ENCODE measurements around the gene PNPO.

- no peak for TF ChIP-seq CTCF (optimal IDR thresholded peaks at IDR 0.05 in 1 of 3, IDR thresholded peaks at IDR 0.05 in 1 of 3, conservative IDR thresholded peaks at IDR 0.05 in 1 of 3; ENCODE audit: extremely low read depth in 1 of 3, insufficient read depth in 2 of 3, low read length in 3 of 3)
- TF ChIP-seq EZH2 (IDR thresholded peaks at IDR 0.05; ENCODE audit: low read length): no peak
Measured at GRCh38 chr17:47895347-47895855, 46.0 kb upstream of the PNPO start.

All from keratinocyte (primary cell).